Nucleus accumbens (tissue), 56 donors: ENCODE measurements around the gene FBXL20.
A peak's percentile ranks its signal among the peaks of the same experiment; 100 is the strongest.
"Not testable (repeated sequence)": the region's sequence is repeated elsewhere in the genome, so short reads cannot be mapped to it uniquely, and the experiment has no call there.

ENCODE experiments used
- DNase-seq, 56 donors: peaks; one replicate each; lab custom pipeline; 2025; lab: John Stamatoyannopoulos, UW

The FBXL20 gene

GRCh38 chr17:39270923-39271322 is 130.5 kb downstream of the FBXL20 start:
- DNase-seq, result peak in 1 of 56 donors; percentile 21

- no peak for DNase-seq
These were observed 137.3 kb downstream of the FBXL20 start for GRCh38 chr17:39264119-39264518.

- DNase-seq, result no peak
These were observed 140.1 kb downstream of the FBXL20 start for GRCh38 chr17:39261286-39261685.

- DNase-seq, result no peak
These were observed 148.5 kb downstream of the FBXL20 start for GRCh38 chr17:39252788-39253460.

- DNase-seq, result no peak
These were observed 149.4 kb downstream of the FBXL20 start for GRCh38 chr17:39251997-39252396.

GRCh38 chr17:39250076-39250475 is 151.3 kb downstream of the FBXL20 start:
- DNase-seq, result not testable (repeated sequence)

GRCh38 chr17:39246274-39246673 is 155.2 kb downstream of the FBXL20 start:
- no peak for DNase-seq

GRCh38 chr17:39244600-39245570 is 156.5 kb downstream of the FBXL20 start:
- DNase-seq, result peak in 50 of 56 donors; percentile 12 to 90 (median 58)

- DNase-seq, result no peak
These were observed 157.3 kb downstream of the FBXL20 start for GRCh38 chr17:39244016-39244599.

GRCh38 chr17:39243155-39243554 is 158.3 kb downstream of the FBXL20 start:
- DNase-seq, result no peak

- DNase-seq, result no peak
These were observed 160.8 kb downstream of the FBXL20 start for GRCh38 chr17:39240631-39241030.

GRCh38 chr17:39239640-39240314 is 161.6 kb downstream of the FBXL20 start:
- DNase-seq, result peak in 10 of 56 donors; percentile 7 to 53 (median 18)

GRCh38 chr17:39238311-39238972 is 163.0 kb downstream of the FBXL20 start:
- no peak for DNase-seq

GRCh38 chr17:39237586-39237985 is 163.8 kb downstream of the FBXL20 start:
- no peak for DNase-seq

- no peak for DNase-seq
These were observed 164.4 kb downstream of the FBXL20 start for GRCh38 chr17:39236981-39237441.

- DNase-seq, result no peak
These were observed 164.9 kb downstream of the FBXL20 start for GRCh38 chr17:39236450-39236927.

GRCh38 chr17:39235555-39236449 is 165.6 kb downstream of the FBXL20 start:
- peak in 5 of 56 donors; percentile 14 to 41 (median 23) for DNase-seq
